ENCODE measurements around the gene NME4. TPM values are rescaled to one million over a fixed set of nuclear protein-coding genes. Genes with fewer than 3 reads are reported as not detected.

NME4 gene
- total RNA-seq, 2 donors from 2014 or later, result 45.4 to 45.8 TPM

GRCh38 chr16:363110-363765 lies 33.8 kb upstream of the NME4 start:
- Histone ChIP-seq H3K4me1 (peaks cover 0 to 9% of the 10 kb centered on the region in 2 donors), H3K9me3 (no peaks in the 10 kb centered on the region), H3K4me3 (no peak overlapping the region), H3K36me3 (peaks cover 17% of the 10 kb centered on the region), H3K27ac (no peak overlapping the region), H3K27me3 (no peaks in the 10 kb centered on the region)
- TF ChIP-seq, protein P1, sequence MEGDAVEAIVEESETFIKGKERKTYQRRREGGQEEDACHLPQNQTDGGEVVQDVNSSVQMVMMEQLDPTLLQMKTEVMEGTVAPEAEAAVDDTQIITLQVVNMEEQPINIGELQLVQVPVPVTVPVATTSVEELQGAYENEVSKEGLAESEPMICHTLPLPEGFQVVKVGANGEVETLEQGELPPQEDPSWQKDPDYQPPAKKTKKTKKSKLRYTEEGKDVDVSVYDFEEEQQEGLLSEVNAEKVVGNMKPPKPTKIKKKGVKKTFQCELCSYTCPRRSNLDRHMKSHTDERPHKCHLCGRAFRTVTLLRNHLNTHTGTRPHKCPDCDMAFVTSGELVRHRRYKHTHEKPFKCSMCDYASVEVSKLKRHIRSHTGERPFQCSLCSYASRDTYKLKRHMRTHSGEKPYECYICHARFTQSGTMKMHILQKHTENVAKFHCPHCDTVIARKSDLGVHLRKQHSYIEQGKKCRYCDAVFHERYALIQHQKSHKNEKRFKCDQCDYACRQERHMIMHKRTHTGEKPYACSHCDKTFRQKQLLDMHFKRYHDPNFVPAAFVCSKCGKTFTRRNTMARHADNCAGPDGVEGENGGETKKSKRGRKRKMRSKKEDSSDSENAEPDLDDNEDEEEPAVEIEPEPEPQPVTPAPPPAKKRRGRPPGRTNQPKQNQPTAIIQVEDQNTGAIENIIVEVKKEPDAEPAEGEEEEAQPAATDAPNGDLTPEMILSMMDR (IDR thresholded peaks at IDR 0.05), result no peak
- no peak for DNase-seq (ENCODE audit: low spot score)

- Histone ChIP-seq H3K4me1 (peaks cover 0 to 9% of the 10 kb centered on the region in 2 donors), H3K27ac (no peak overlapping the region), H3K4me3 (no peak overlapping the region), H3K36me3 (peaks cover 24% of the 10 kb centered on the region), H3K9me3 (no peaks in the 10 kb centered on the region), H3K27me3 (no peaks in the 10 kb centered on the region)
- no peak for DNase-seq (ENCODE audit: low spot score)
- TF ChIP-seq, protein P1 (IDR thresholded peaks at IDR 0.05), result no peak
Observed at GRCh38 chr16:363766-364490, 33.1 kb upstream of the NME4 start.

DNA sequence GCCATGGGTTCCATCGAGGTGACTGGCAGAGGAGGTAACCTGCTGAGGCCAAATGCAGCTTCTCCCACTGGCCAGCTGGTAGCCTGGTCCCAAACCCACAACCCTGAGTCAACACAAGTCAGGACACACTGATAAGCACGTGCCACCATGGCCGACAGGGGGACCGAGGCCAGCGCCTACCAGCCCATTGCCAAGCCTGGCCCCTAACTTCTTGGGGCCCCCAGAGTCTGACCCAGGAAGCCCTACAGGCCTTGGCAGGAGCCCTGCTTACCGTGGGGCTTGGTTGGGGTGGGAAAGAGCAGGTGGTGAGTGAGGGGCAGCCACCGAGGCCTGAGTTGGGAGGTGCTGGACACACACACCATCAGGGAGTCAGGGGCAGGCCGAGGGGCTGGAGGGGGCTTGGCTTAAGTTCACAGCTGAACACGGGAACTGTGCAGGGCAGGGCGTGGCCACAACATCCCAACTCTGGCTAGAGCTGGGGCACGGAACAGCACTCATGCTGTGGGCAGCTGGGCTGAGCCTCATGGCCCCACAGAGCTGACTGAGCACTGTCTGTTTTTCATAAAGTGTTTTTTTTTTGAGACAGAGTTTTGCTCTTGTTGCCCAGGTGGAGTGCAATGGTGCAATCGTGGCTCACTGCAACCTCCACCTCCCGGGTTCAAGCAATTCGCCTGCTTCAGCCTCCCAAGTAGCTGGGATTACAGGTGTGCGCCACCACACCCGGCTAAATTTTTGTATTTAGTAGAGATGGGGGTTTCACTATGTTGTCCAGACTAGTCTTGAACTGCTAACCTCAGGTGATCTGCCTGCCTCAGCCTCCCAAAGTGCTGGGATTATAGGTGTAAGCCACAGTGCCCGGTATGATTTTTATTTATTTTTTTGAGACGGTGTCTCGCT lies 32.2 kb upstream of the NME4 start:
- no peak for DNase-seq (ENCODE audit: low spot score)
- Histone ChIP-seq H3K27ac (no peak overlapping the region), H3K4me1 (peaks cover 0 to 17% of the 10 kb centered on the region in 2 donors), H3K27me3 (no peaks in the 10 kb centered on the region), H3K36me3 (peaks cover 27% of the 10 kb centered on the region), H3K9me3 (no peaks in the 10 kb centered on the region), H3K4me3 (no peak overlapping the region)
- TF ChIP-seq, protein P1 (IDR thresholded peaks at IDR 0.05), result no peak

DNA sequence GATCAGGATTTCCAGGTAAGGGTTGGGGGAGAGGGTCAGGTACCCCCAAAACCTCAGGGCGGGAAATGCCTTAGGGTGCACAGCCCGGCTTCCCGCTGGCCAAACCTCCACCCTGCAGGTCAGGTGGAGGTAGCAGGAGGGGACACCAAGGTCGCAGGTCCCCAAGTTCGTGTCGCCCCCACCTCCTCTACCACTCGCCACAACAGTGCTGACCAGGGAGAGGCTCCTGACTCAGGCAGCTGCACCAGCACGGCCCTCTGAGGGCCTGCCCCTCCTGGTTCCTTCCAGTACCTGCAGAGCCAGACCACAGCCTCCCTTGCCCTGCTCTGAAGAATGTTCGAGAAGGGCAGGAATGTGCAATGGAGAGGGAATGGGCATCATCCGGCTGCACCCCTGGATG lies 30.5 kb upstream of the NME4 start:
- Histone ChIP-seq H3K4me1 (peaks cover 0 to 28% of the 10 kb centered on the region in 2 donors), H3K27me3 (no peaks in the 10 kb centered on the region), H3K36me3 (peaks cover 28% of the 10 kb centered on the region), H3K4me3 (no peak overlapping the region), H3K9me3 (no peaks in the 10 kb centered on the region), H3K27ac (no peak overlapping the region)
- TF ChIP-seq, protein P1 (IDR thresholded peaks at IDR 0.05), result no peak
- DNase-seq (ENCODE audit: low spot score), result no peak

- no peak overlapping the region for H3K27ac ChIP-seq
- no peak for DNase-seq (ENCODE audit: low spot score)
Observed at GRCh38 chr16:367333-367903, 29.6 kb upstream of the NME4 start.

More at GRCh38 chr16:367333-367903, 29.6 kb upstream of the NME4 start:
- Histone ChIP-seq H3K4me3 (no peak overlapping the region), H3K36me3 (peaks cover 34% of the 10 kb centered on the region), H3K4me1 (peaks cover 0 to 20% of the 10 kb centered on the region in 2 donors), H3K27me3 (no peaks in the 10 kb centered on the region), H3K9me3 (no peaks in the 10 kb centered on the region)
- TF ChIP-seq, protein P1 (IDR thresholded peaks at IDR 0.05), result no peak

All from right atrium auricular region (tissue), 2 donors.